Stimulated activated memory B cell treated with anti-CD40 and anti-IgM and Interleukin-4, amounts not matched to agents 10 μg/mL and 1 μg/mL and 100 μg/mL, for 72 hours (primary cell): ENCODE results near the gene CA5A.
A peak's percentile ranks its signal among the peaks of the same experiment; 100 is the strongest.
"Not testable (repeated sequence)": the region's sequence is repeated elsewhere in the genome, so short reads cannot be mapped to it uniquely, and the experiment has no call there.

Source experiments
- ATAC-seq: fragments of 150-1000 bp; cut with Tn5 transposase; 2 replicates; pipeline ENCODE4 v1.10.0; 2021
- H3K27ac Mint-ChIP-seq: one replicate; pipeline ENCODE4 v1.8.0; 2022; ENCODE audit warnings: mild to moderate bottlenecking, mixed read lengths
- H3K27me3 Mint-ChIP-seq: one replicate; pipeline ENCODE4 v1.8.0; 2022; ENCODE audit warnings: mixed read lengths
- H3K36me3 Mint-ChIP-seq: one replicate; pipeline ENCODE4 v1.8.0; 2022; ENCODE audit warnings: mixed read lengths
- H3K4me1 Mint-ChIP-seq: one replicate; pipeline ENCODE4 v1.8.0; 2022; ENCODE audit warnings: mixed read lengths
- H3K4me3 Mint-ChIP-seq: one replicate; pipeline ENCODE4 v1.8.0; 2022; ENCODE audit warnings: mild to moderate bottlenecking, moderate library complexity, mixed read lengths
- H3K9me3 Mint-ChIP-seq: one replicate; pipeline ENCODE4 v1.8.0; 2022; ENCODE audit warnings: mixed read lengths

The CA5A gene

DNA sequence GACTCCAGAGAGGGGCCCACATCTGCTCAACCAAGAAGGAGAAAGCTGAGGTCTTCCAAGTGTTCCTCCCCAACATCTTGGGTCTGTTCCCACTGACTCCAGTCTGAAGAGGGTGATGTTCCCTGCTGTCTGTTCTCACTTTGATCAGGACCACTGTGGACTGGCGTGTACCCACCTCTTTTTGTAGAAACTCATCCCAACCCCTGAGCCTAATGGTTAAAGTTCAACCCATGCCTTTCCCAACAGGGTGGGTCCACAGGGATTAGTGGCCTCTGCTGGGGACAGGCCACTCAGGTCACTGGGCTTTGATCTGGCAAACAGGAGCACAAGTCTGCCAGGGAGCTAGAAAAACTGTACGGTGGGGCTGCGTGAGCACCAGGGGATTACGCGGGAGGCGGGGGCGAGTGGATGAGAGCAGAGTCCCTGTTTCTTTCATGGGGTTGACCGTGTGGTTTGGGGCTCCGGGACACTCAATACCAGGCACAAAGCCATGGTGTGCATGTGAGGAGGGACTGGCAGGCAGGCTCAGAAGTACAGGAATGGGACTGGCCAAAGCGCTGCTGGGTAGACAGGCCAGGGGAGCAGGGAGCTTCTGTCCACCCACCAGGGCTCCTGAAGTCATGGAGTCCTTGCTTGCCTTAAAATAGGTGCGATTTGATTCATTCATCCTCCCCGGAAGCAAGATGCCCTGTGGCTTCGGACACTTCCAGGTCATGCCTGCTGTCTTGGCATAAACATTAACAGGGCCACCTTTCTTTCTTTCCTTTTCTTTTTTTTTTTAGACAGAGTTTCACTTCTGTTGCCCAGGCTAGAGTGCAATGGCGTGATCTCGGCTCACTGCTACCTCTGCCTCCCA is at the start of gene CA5A:
Gene CA5A (minus strand): TSS at position 155 of the 856 bp plus-strand sequence. CDS start 79 bp downstream, at position 76.
- H3K27ac Mint-ChIP-seq = peak within 1 kb of the TSS; percentile 47
- H3K4me1 Mint-ChIP-seq = peaks cover 29% of the 10 kb centered on the region
- peaks cover 11% of the 10 kb centered on the region for H3K27me3 Mint-ChIP-seq
- ATAC-seq = peak; percentile 12
- no peak within 1 kb of the TSS for H3K4me3 Mint-ChIP-seq
- no peaks in the 10 kb centered on the region for H3K36me3 Mint-ChIP-seq
- H3K9me3 Mint-ChIP-seq = peaks cover 3% of the 10 kb centered on the region

DNA sequence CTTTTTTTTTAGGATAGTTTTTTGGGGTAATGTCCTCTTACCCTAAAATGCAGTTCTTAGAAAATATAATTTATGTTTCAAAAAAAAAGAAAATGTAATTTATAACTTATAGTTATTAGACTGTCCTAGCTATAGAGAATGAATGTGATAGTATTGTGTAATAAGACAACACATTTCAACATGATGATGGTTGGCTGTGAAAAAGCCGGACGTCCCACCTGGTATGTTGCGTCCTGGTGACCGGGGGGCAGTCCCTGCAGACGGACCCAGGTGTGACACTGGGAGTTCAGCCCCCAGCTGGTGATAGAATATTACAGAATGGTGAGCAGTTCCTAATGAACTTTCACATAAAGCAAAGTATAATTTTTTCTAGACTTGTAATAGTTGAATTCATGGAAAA is 49.2 kb upstream of the CA5A start:
- H3K4me3 Mint-ChIP-seq, ATAC-seq, H3K9me3 Mint-ChIP-seq, H3K27me3 Mint-ChIP-seq: not testable (repeated sequence)
- peaks cover 61% of the 10 kb centered on the region for H3K36me3 Mint-ChIP-seq
- peak overlapping the region; percentile 87 for H3K27ac Mint-ChIP-seq
- H3K4me1 Mint-ChIP-seq = peaks cover 34% of the 10 kb centered on the region

DNA sequence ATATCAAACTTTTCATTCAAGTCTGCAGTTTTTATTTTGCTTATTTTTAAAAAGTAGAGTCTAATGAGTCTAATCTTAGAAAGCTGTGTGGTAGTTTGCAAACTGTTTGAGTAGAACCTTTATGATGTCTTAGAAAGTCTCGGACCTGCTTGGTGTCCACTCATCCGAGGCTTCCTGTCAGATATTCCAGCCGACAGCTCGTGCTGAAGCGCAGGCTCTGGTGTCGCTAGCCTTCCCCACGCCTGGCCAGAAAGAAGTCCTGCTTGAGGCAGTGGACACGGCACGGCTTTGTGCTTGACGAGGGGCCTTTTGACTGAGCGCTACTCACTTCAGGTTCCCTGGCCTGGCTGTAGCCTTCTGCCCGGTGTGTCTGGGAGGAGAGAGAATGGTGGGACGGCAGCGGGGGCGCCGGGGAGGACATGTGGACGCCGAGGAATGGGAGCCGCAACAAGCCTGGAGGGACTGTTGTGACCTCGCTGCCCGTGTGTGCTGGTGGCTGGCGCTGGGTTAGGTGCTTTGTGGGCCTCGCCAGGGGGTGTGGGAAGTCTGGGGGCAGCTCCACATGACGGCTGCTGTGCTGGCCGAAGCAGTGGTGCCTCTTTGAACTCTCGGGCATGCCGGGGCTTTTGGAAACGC is 48.4 kb upstream of the CA5A start:
- Mint-ChIP-seq H3K4me1 (peaks cover 32% of the 10 kb centered on the region), H3K27ac (peak overlapping the region; percentile 51), H3K27me3 (no peaks in the 10 kb centered on the region), H3K9me3 (no peaks in the 10 kb centered on the region), H3K4me3 (peak overlapping the region; percentile 34), H3K36me3 (peaks cover 64% of the 10 kb centered on the region)
- ATAC-seq = no peak

DNA sequence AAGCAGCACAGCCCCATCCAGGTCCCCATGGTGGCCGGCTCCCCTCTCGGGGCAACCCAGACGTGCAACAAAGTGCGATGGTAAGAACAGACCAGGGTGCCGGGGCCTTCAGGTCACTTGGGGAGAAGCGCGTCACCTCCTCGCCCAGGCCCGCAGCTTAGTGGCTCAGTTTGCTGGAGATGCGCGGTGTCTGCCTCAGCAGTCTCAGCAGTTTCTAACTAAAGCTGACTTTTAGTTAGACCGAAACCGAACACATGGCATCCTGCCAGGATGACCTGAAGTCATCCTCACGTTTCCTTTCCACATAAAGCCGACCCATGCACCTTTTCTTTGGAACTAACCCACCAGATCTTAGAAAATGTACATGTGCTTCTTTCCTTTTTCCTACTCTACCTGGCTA is 47.9 kb upstream of the CA5A start:
- Mint-ChIP-seq H3K36me3 (peaks cover 64% of the 10 kb centered on the region), H3K4me1 (peaks cover 32% of the 10 kb centered on the region), H3K27ac (peak overlapping the region; percentile 51)
- not testable (repeated sequence) for H3K4me3 Mint-ChIP-seq, H3K27me3 Mint-ChIP-seq, ATAC-seq, H3K9me3 Mint-ChIP-seq

GRCh38 chr16:87983737-87984097 is 47.4 kb upstream of the CA5A start:
- H3K9me3 Mint-ChIP-seq, H3K4me3 Mint-ChIP-seq, H3K27me3 Mint-ChIP-seq: not testable (repeated sequence)
- Mint-ChIP-seq H3K4me1 (peaks cover 32% of the 10 kb centered on the region), H3K27ac (peak overlapping the region; percentile 74), H3K36me3 (peaks cover 66% of the 10 kb centered on the region)
- ATAC-seq = peak; percentile 70

DNA sequence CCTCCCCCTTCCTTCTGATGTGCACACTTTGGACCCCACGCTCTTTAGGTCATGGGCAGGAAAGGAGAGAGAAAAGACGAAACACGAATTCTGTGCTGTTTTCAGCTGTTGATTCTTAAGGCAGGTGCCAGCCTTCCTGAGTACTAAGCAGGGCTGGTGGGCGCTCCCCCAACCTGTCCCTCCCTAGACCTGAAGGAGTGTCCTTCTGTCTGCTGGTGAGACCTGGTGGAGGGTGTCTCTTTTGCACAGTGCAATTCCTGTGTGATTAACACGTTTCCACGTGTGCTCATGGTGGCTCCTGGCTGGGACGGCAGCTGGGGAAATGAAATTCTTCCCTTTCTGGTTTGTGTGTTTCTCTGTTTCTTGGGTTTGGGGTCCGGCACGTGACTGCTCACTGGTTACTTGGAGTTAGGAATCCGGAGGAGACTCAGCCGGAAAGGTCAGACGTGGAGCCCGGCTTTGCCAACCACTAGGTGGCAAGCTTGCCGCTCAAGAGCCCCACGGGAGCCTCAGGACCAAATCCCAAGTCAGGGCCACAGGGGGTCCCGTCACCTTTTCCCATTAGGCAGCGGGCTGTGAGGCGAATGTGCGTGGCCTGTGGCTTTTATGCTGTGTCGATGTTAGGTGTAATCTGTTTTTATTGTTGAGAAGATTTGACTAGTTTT is 46.9 kb upstream of the CA5A start:
- peaks cover 32% of the 10 kb centered on the region for H3K4me1 Mint-ChIP-seq
- H3K9me3 Mint-ChIP-seq, H3K4me3 Mint-ChIP-seq, H3K27me3 Mint-ChIP-seq, ATAC-seq: not testable (repeated sequence)
- peak overlapping the region; percentile 74 for H3K27ac Mint-ChIP-seq
- H3K36me3 Mint-ChIP-seq = peaks cover 67% of the 10 kb centered on the region

GRCh38 chr16:87982581-87983041 is 46.3 kb upstream of the CA5A start:
- Mint-ChIP-seq H3K4me1 (peaks cover 32% of the 10 kb centered on the region), H3K36me3 (peaks cover 67% of the 10 kb centered on the region)

DNA sequence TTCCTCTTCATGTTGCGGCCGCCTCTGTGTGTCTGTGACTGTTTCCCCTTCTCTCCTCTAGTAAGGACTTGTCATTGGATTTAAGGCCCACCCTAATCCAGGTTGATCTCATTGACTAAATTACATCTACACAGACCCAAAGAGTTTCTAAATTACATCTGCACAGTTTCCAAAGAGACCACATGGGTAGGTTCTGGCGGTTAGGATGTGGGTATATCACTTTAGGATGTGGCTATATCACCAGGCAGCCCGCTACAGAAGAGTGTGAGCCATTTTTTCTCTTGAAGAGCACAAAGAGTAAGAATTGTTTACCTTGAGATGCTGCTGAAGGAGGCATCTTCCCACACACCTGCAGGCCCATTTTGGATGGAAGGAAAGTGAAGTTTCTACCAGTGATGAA is 45.0 kb upstream of the CA5A start:
- peaks cover 69% of the 10 kb centered on the region for H3K36me3 Mint-ChIP-seq
- H3K4me1 Mint-ChIP-seq = peaks cover 30% of the 10 kb centered on the region
- not testable (repeated sequence) for H3K27ac Mint-ChIP-seq, H3K9me3 Mint-ChIP-seq, ATAC-seq, H3K27me3 Mint-ChIP-seq, H3K4me3 Mint-ChIP-seq

More at GRCh38 chr16:87982581-87983041, 46.3 kb upstream of the CA5A start:
- Mint-ChIP-seq H3K9me3 (no peaks in the 10 kb centered on the region), H3K27me3 (no peaks in the 10 kb centered on the region), H3K27ac (peak overlapping the region; percentile 74), H3K4me3 (no peak overlapping the region)
- no peak for ATAC-seq

GRCh38 chr16:87979911-87980630 is 43.7 kb upstream of the CA5A start:
- H3K27me3 Mint-ChIP-seq, H3K4me3 Mint-ChIP-seq, ATAC-seq, H3K9me3 Mint-ChIP-seq: not testable (repeated sequence)
- H3K27ac Mint-ChIP-seq = peak overlapping the region; percentile 54
- H3K36me3 Mint-ChIP-seq = peaks cover 64% of the 10 kb centered on the region
- peaks cover 20% of the 10 kb centered on the region for H3K4me1 Mint-ChIP-seq

- Mint-ChIP-seq H3K4me3 (no peak overlapping the region), H3K27me3 (no peaks in the 10 kb centered on the region), H3K36me3 (peaks cover 60% of the 10 kb centered on the region), H3K9me3 (no peaks in the 10 kb centered on the region), H3K27ac (peak overlapping the region; percentile 54), H3K4me1 (peaks cover 17% of the 10 kb centered on the region)
- ATAC-seq = no peak
Measured at GRCh38 chr16:87979352-87979751, 43.0 kb upstream of the CA5A start.

DNA sequence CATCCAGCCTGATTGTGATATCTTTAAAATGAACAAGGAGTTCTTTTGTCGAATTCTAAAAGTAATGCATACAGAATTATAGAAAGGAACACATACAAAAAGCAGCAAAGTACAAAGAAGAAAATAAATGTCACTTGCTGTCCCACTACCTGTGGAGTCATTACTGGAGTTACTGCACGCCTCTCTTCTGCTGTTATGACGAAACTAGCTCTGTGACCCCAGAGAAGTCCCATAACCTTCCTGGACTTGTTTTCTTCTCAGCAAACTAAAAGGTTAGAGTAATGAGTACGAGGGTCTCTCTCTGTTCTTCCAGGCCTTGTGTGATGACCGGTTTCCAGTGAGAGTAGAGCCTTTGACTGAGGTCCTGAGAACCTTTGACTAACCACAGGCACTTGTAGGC is 41.8 kb upstream of the CA5A start:
- peaks cover 16% of the 10 kb centered on the region for H3K4me1 Mint-ChIP-seq

DNA sequence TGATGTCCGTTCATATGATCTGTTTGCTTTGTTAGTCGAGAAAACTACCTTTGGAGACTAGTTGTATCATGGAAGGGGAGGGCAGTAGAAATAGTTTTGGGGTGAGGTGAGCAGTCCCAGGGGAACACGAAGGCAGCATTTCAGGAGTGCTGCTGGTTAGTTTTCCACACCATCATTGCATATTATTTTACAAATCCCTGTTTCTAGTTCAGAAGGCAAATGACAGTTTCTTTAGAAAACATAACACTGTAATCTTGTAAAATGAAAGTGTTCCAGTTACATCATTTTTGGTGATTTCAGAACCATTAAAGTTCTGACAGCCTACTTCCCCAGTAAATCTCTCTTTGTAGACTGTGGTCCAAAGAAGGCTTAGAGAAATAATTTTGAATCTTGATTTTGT is 40.3 kb upstream of the CA5A start:
- Mint-ChIP-seq H3K4me1 (peaks cover 23% of the 10 kb centered on the region), H3K9me3 (peaks cover 10% of the 10 kb centered on the region), H3K4me3 (no peak overlapping the region), H3K36me3 (peaks cover 58% of the 10 kb centered on the region), H3K27me3 (no peaks in the 10 kb centered on the region), H3K27ac (no peak overlapping the region)
- ATAC-seq = no peak

More for the DNA sequence above, 41.8 kb upstream of the CA5A start:
- H3K27ac Mint-ChIP-seq = no peak overlapping the region
- H3K36me3 Mint-ChIP-seq = peaks cover 58% of the 10 kb centered on the region
- H3K27me3 Mint-ChIP-seq = no peaks in the 10 kb centered on the region
- ATAC-seq = no peak
- no peaks in the 10 kb centered on the region for H3K9me3 Mint-ChIP-seq
- no peak overlapping the region for H3K4me3 Mint-ChIP-seq

- Mint-ChIP-seq H3K27ac (peak overlapping the region; percentile 4), H3K4me3 (no peak overlapping the region), H3K9me3 (peaks cover 18% of the 10 kb centered on the region), H3K4me1 (peaks cover 41% of the 10 kb centered on the region), H3K27me3 (no peaks in the 10 kb centered on the region), H3K36me3 (peaks cover 62% of the 10 kb centered on the region)
- ATAC-seq = no peak
Measured at GRCh38 chr16:87974178-87974577, 37.8 kb upstream of the CA5A start.

GRCh38 chr16:87973717-87974116 is 37.4 kb upstream of the CA5A start:
- H3K4me1 Mint-ChIP-seq = peaks cover 44% of the 10 kb centered on the region
- H3K27ac Mint-ChIP-seq = no peak overlapping the region
- no peaks in the 10 kb centered on the region for H3K27me3 Mint-ChIP-seq
- H3K4me3 Mint-ChIP-seq = no peak overlapping the region
- H3K9me3 Mint-ChIP-seq = peaks cover 18% of the 10 kb centered on the region
- ATAC-seq = no peak
- H3K36me3 Mint-ChIP-seq = peaks cover 58% of the 10 kb centered on the region

- Mint-ChIP-seq H3K4me1 (peaks cover 45% of the 10 kb centered on the region), H3K27me3 (no peaks in the 10 kb centered on the region), H3K4me3 (no peak overlapping the region), H3K36me3 (peaks cover 57% of the 10 kb centered on the region), H3K9me3 (peaks cover 18% of the 10 kb centered on the region), H3K27ac (no peak overlapping the region)
- ATAC-seq = no peak
Measured at GRCh38 chr16:87971933-87972332, 35.6 kb upstream of the CA5A start.
